IMR-90 (cell line): Measurements from ENCODE around the gene DPYD. TPM values are rescaled to one million over a fixed set of nuclear protein-coding genes. Genes with fewer than 3 reads are reported as not detected.

Experiments
- ATAC-seq: fragments of 200-7000 bp; cut with Tn5 transposase; 2 replicates; pipeline ENCODE4 v1.9.1; 2020; ENCODE audit warnings: low read depth, mild to moderate bottlenecking, moderate library complexity
- BruUV-seq: library from RNA; stranded (reverse); fragments of 400-500 nt; replicated peaks from 2 replicates; lab custom pipeline; 2021; lab: Mats Ljungman, UMichigan
- CTCF ChIA-PET: fragments of 300-600 bp; formaldehyde crosslinking; extraction: SDS; loops from one replicate; lab custom pipeline; 2021; ENCODE audit warnings: antibody characterized with exemption; lab: Yijun Ruan, JAX
- POLR2A ChIA-PET: fragments of 300-600 bp; sonication (Branson Sonifier 250); formaldehyde crosslinking; loops from one replicate; lab custom pipeline; 2022; ENCODE audit warnings: antibody characterized with exemption; ENCODE audit not compliant: unreplicated experiment; lab: Charles Lee
- DNase-seq: peaks from one replicate; pipeline ENCODE4 v3.0.0; 2013
- H2AFZ ChIP-seq: replicated peaks from 2 replicates; pipeline ENCODE3; 2013; ENCODE audit warnings: low read length, mild to moderate bottlenecking; ENCODE audit not compliant: poor library complexity
- H2AK5ac ChIP-seq: 2 replicates; pipeline ENCODE4 v1.6.1; 2013; ENCODE audit warnings: low read depth, low read length, inconsistent platforms
- H2AK9ac ChIP-seq: replicated peaks from 2 replicates; pipeline ENCODE3; 2013; ENCODE audit warnings: mild to moderate bottlenecking, low read depth, low read length, moderate library complexity; ENCODE audit not compliant: poor library complexity
- H2BK120ac ChIP-seq: 2 replicates; pipeline ENCODE4 v1.6.1; 2013; ENCODE audit warnings: low read depth, low read length, inconsistent platforms
- H2BK15ac ChIP-seq: 3 replicates; pipeline ENCODE4 v1.6.1; 2013; ENCODE audit warnings: low read depth, low read length, inconsistent platforms
- H2BK20ac ChIP-seq: 2 replicates; pipeline ENCODE4 v1.6.1; 2013; ENCODE audit warnings: low read depth, mild to moderate bottlenecking, inconsistent platforms, low read length, moderate library complexity
- H2BK5ac ChIP-seq: 2 replicates; pipeline ENCODE4 v1.6.1; 2013; ENCODE audit warnings: mild to moderate bottlenecking, low read depth, low read length, inconsistent platforms; ENCODE audit not compliant: poor library complexity, severe bottlenecking
- H3K14ac ChIP-seq: replicated peaks from 2 replicates; pipeline ENCODE4 v1.6.1; 2013; ENCODE audit warnings: low read depth, low read length, inconsistent platforms
- H3K18ac ChIP-seq: 2 replicates; pipeline ENCODE4 v1.6.1; 2013; ENCODE audit warnings: low read depth, low read length, control low read depth
- H3K23ac ChIP-seq: 2 replicates; pipeline ENCODE4 v1.6.1; 2013; ENCODE audit warnings: low read depth, low read length, inconsistent platforms
- H3K27ac ChIP-seq: 2 replicates; pipeline ENCODE4 v1.5.1; 2013; ENCODE audit warnings: mild to moderate bottlenecking, control low read depth, low read length; ENCODE audit not compliant: insufficient read depth
- H3K27me3 ChIP-seq: 2 replicates; pipeline ENCODE4 v1.6.1; 2013; ENCODE audit warnings: low read length; ENCODE audit not compliant: control insufficient read depth, insufficient read depth
- H3K36me3 ChIP-seq: 2 replicates; pipeline ENCODE4 v1.6.1; 2013; ENCODE audit warnings: low read length, mixed read lengths; ENCODE audit not compliant: control insufficient read depth, insufficient read depth
- H3K4ac ChIP-seq: 2 replicates; pipeline ENCODE4 v1.6.1; 2013; ENCODE audit warnings: low read depth, low read length, inconsistent platforms
- H3K4me1 ChIP-seq: 2 replicates; pipeline ENCODE4 v1.6.1; 2013; ENCODE audit warnings: low read length, mixed read lengths; ENCODE audit not compliant: control insufficient read depth, insufficient read depth
- H3K4me2 ChIP-seq: 2 replicates; pipeline ENCODE4 v1.6.1; 2013; ENCODE audit warnings: low read depth, mild to moderate bottlenecking, control low read depth, low read length, moderate library complexity
- H3K4me3 ChIP-seq: 2 replicates; pipeline ENCODE4 v1.5.1; 2013; ENCODE audit warnings: low read depth, mild to moderate bottlenecking, control low read depth, low read length, moderate library complexity; ENCODE audit not compliant: insufficient read depth
- H3K56ac ChIP-seq: 2 replicates; pipeline ENCODE4 v1.6.1; 2013; ENCODE audit warnings: low read length, inconsistent platforms; ENCODE audit not compliant: insufficient read depth; ENCODE audit errors: extremely low read depth
- H3K79me1 ChIP-seq, 2 experiments: 2 replicates each; pipeline ENCODE4 v1.6.1; 2013; ENCODE audit warnings: low read length in 2 of 2, inconsistent platforms in 1 of 2, low read depth in 1 of 2
- H3K9ac ChIP-seq: 2 replicates; pipeline ENCODE4 v1.6.1; 2013; ENCODE audit warnings: low read depth, low read length, control low read depth
- H3K9me1 ChIP-seq: 2 replicates; pipeline ENCODE4 v1.6.1; 2013; ENCODE audit warnings: low read length, inconsistent platforms; ENCODE audit not compliant: insufficient read depth
- H3K9me3 ChIP-seq: 2 replicates; pipeline ENCODE4 v1.6.1; 2013; ENCODE audit warnings: low read length; ENCODE audit not compliant: control insufficient read depth, insufficient read depth
- H4K20me1 ChIP-seq: 2 replicates; pipeline ENCODE4 v1.6.1; 2013; ENCODE audit warnings: low read length, inconsistent platforms; ENCODE audit not compliant: insufficient read depth
- H4K5ac ChIP-seq: 2 replicates; pipeline ENCODE4 v1.6.1; 2013; ENCODE audit warnings: mild to moderate bottlenecking, low read depth, low read length, control low read depth
- H4K8ac ChIP-seq, 2 experiments: 2 replicates each; pipeline ENCODE4 v1.6.1; 2013; ENCODE audit warnings: low read depth in 2 of 2, low read length in 2 of 2, control low read depth in 1 of 2, inconsistent platforms in 1 of 2
- H4K91ac ChIP-seq: 2 replicates; pipeline ENCODE4 v1.6.1; 2013; ENCODE audit warnings: low read depth, low read length, inconsistent platforms; ENCODE audit not compliant: insufficient read depth
- BHLHE40 ChIP-seq: fragments of 150-350 bp; IDR thresholded peaks from 2 replicates; pipeline ENCODE4 v1.6.1; 2016; ENCODE audit warnings: mild to moderate bottlenecking, low read depth, low read length
- CEBPB ChIP-seq: IDR thresholded peaks from 2 replicates; pipeline ENCODE4 v1.6.1; 2012; ENCODE audit warnings: low read depth, low read length, improper control_type of control experiment
- CHD1 ChIP-seq: IDR thresholded peaks from 2 replicates; pipeline ENCODE4 v1.6.1; 2012; ENCODE audit warnings: low read depth, low read length, improper control_type of control experiment
- FOS ChIP-seq: fragments of 150-350 bp; IDR thresholded peaks from 2 replicates; pipeline ENCODE4 v1.6.1; 2016; ENCODE audit warnings: low read depth, low read length
- MAZ ChIP-seq: IDR thresholded peaks from 2 replicates; pipeline ENCODE4 v1.6.1; 2012; ENCODE audit warnings: low read depth, mild to moderate bottlenecking, low read length, improper control_type of control experiment, moderate library complexity, borderline replicate concordance
- RAD21 ChIP-seq: IDR thresholded peaks from 2 replicates; pipeline ENCODE4 v1.6.1; 2012; ENCODE audit warnings: low read length, improper control_type of control experiment
- WGBS, 2 experiments: methylation state at CpG; one replicate each; pipeline versions ENCODE4 v1.1.5 to v1.1.7; 2013; ENCODE audit warnings: missing lambda C conversion rate in 2 of 2; ENCODE audit not compliant: insufficient read length in 1 of 2; ENCODE audit errors: extremely low coverage in 2 of 2; 5-methylcytosine and 5-hydroxymethylcytosine counted together
- dilution Hi-C: fragments of 300-500 bp; cut with HindIII; formaldehyde crosslinking; loops from one replicate; pipeline ENCODE4 v1.14.3; 2018; ENCODE audit warnings: low sequenced_read_pairs; ENCODE audit not compliant: unreplicated experiment
- in situ Hi-C: fragments of 300-500 bp; cut with MboI; formaldehyde crosslinking; loops from 3 replicates; pipeline ENCODE4 v1.14.3; 2019; ENCODE audit warnings: low sequenced_read_pairs, inconsistent platforms, mixed read lengths
- intact Hi-C: fragments of 100-400 bp; cut with micrococcal nuclease; formaldehyde crosslinking; loops from 2 replicates; pipeline ENCODE4 v1.10.0; 2022
- polyA plus RNA-seq, 3 experiments: library from polyadenylated mRNA; depleted of rRNA; stranded (reverse); fragments of >200 nt; gene quantifications; 2 replicates each; pipeline ENCODE4 v1.2.3, GENCODE V29; 2012; ENCODE audit warnings: low replicate concordance in 1 of 3
- total RNA-seq: library from RNA; depleted of rRNA; stranded (reverse); fragments of >200 nt; gene quantifications from 2 replicates; pipeline ENCODE4 v1.2.3, GENCODE V29; 2012

The DPYD gene
- total and polyA plus RNA-seq, 2 of the 4 experiments (the other 2 are of a cell fraction) = 9.3 to 47.3 TPM

DNA sequence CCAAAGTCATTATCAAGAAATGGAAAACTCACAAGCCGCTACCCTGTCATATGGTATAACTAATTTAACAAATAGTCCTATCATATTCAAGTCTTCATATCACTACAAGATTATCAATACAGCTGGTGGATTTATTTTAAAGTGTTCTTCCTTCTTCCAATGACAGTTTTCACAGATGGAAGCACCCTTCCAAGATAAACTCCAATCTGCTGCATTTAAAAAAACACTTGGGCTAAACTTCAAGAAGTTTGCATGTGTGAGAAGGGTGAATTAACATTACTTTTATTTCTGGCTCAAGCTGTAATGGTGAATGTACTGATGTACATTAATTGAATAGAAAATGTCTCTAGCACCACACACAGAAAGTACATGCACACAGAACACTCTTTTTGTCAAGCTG is 192.4 kb downstream of the DPYD start:
- no peaks in the 10 kb centered on the region for H3K9me1 ChIP-seq
- TF ChIP-seq BHLHE40 (no peak), CHD1 (no peak), MAZ (no peak), RAD21 (no peak), FOS (no peak), CEBPB (no peak)
- no peak overlapping the region for H2BK20ac ChIP-seq
- H3K4me1 ChIP-seq = no peaks in the 10 kb centered on the region
- H3K9ac ChIP-seq = no peak overlapping the region
- POLR2A ChIA-PET = no interaction called here
- H3K4me3 ChIP-seq = no peak overlapping the region
- intact Hi-C loops (no loop called here), in situ Hi-C loops (no loop called here), dilution Hi-C loops (no loop called here)
- H3K4me2 ChIP-seq = no peak overlapping the region
- H2BK120ac ChIP-seq = no peak overlapping the region
- no peaks in the 10 kb centered on the region for H3K27me3 ChIP-seq
- no CpG with 5 or more reads among the region's 1 CpG for WGBS, 2 experiments
- no peak overlapping the region for H3K27ac ChIP-seq
- no peak overlapping the region for H4K91ac ChIP-seq
- H3K79me1 ChIP-seq = no peaks in the 10 kb centered on the region
- H3K56ac ChIP-seq = no peak overlapping the region
- no peak overlapping the region for H2BK15ac ChIP-seq
- H2AK9ac ChIP-seq = no peak overlapping the region
- H3K18ac ChIP-seq = no peak overlapping the region; the same call in 1 of the 2 replicates
- no peak overlapping the region for H2AK5ac ChIP-seq
- no peak overlapping the region for H4K8ac ChIP-seq
- H2AFZ ChIP-seq = no peak overlapping the region
- BruUV-seq = no TSS peak
- H3K36me3 ChIP-seq = no peaks in the 10 kb centered on the region
- CTCF ChIA-PET = no interaction called here
- H3K9me3 ChIP-seq = no peaks in the 10 kb centered on the region; the same call in 1 of the 2 replicates
- H3K23ac ChIP-seq = no peak overlapping the region
- no peaks in the 10 kb centered on the region for H4K20me1 ChIP-seq
- no peak overlapping the region for H3K4ac ChIP-seq
- ATAC-seq (no peak), DNase-seq (no peak)
- no peak overlapping the region for H2BK5ac ChIP-seq
- no peak overlapping the region for H3K14ac ChIP-seq
- H4K5ac ChIP-seq = no peak overlapping the region
